ENCODE measurements around the gene NHLRC3. TPM values are rescaled to one million over a fixed set of nuclear protein-coding genes. Genes with fewer than 3 reads are reported as not detected.

The NHLRC3 gene
- total and polyA plus RNA-seq, 2 of the 8 experiments (the other 6 are each of a cell fraction or from before 2014, with no cell fraction given) = 13.1 to 16.9 TPM

GRCh38 chr13:39099231-39099630 lies 61.0 kb downstream of the NHLRC3 start:
- Histone ChIP-seq H4K8ac (ENCODE audit: extremely low read depth, insufficient read depth, low read length) (no peak overlapping the region), H3K27me3 (replicated peaks in 1 of 4; ENCODE audit: control insufficient read depth in 3 of 4, extremely low read depth in 1 of 4, insufficient read depth in 3 of 4, low read length in 3 of 4) (no peaks in the 10 kb centered on the region; a peak in 1 of 7 replicates), H3K79me1 (ENCODE audit: low read depth, low read length) (no peaks in the 10 kb centered on the region), H3K4ac (replicated peaks; ENCODE audit: insufficient read length, low read depth, low read length) (no peak overlapping the region), H2BK20ac (ENCODE audit: low read length) (no peak overlapping the region), H3K79me2 (ENCODE audit: control insufficient read depth in 1 of 2, insufficient read depth in 2 of 2, low read length in 2 of 2) (no peaks in the 10 kb centered on the region), H3K27ac (ENCODE audit: low read depth, low read length) (no peak overlapping the region), H3K4me1 (replicated peaks in 1 of 4; ENCODE audit: control insufficient read depth in 3 of 4, insufficient read depth in 4 of 4, low read length in 3 of 4) (peaks cover 0 to 2% (median 0%) of the 10 kb centered on the region in 4 experiments; a peak in 1 of 7 replicates), H3K18ac (ENCODE audit: extremely low read depth, low read length) (no peak overlapping the region), H3K36me3 (ENCODE audit: control insufficient read depth in 2 of 4, insufficient read depth in 4 of 4, low read length in 3 of 4) (no peaks in the 10 kb centered on the region), H2BK5ac (ENCODE audit: low read depth, low read length) (no peak overlapping the region), H4K20me1 (replicated peaks in 1 of 2; ENCODE audit: control insufficient read depth in 1 of 2, insufficient read depth in 2 of 2, low read length in 2 of 2) (no peaks in the 10 kb centered on the region), H2BK12ac (ENCODE audit: low read depth, low read length) (no peak overlapping the region), H2BK120ac (replicated peaks; ENCODE audit: low read depth, low read length) (no peak overlapping the region), H4K91ac (replicated peaks; ENCODE audit: insufficient read length, low read length) (no peak overlapping the region), H2BK15ac (ENCODE audit: low read length) (no peak overlapping the region), H3K56ac (replicated peaks; ENCODE audit: insufficient read length, low read depth, low read length) (no peak overlapping the region), H2AK5ac (ENCODE audit: low read depth, low read length) (no peak overlapping the region), H3K4me3 (ENCODE audit: extremely low read depth in 1 of 4, insufficient read depth in 2 of 4, low read depth in 3 of 4, low read length in 4 of 4) (no peak overlapping the region), H2AFZ (ENCODE audit: low read length) (no peak overlapping the region), H3K4me2 (ENCODE audit: insufficient read depth in 1 of 2, low read depth in 2 of 2, low read length in 2 of 2) (no peak overlapping the region), H3K14ac (ENCODE audit: insufficient read length) (no peak overlapping the region), H3K23ac (ENCODE audit: insufficient read length) (no peak overlapping the region), H3K9me3 (ENCODE audit: insufficient read depth in 2 of 2, low read depth in 1 of 2, low read length in 1 of 2) (no peaks in the 10 kb centered on the region), H4K5ac (ENCODE audit: insufficient read length, low read depth, low read length) (no peak overlapping the region), H3K9ac (replicated peaks in 1 of 4; ENCODE audit: extremely low read depth in 1 of 4, low read depth in 3 of 4, low read length in 3 of 4) (no peak overlapping the region), H3K23me2 (ENCODE audit: low read depth, low read length) (no peaks in the 10 kb centered on the region)
- CTCF ChIA-PET (ENCODE audit: partially characterized antibody) = interaction anchor here (0.9 kb wide), 1 partner anchor 61 kb away, joined by 3 read pairs; the partner anchor contains the start of genes NHLRC3 and PROSER1
- FAIRE-seq = no peak
- no peak for DNase-seq (ENCODE audit: low read depth in 1 of 2, low spot score in 2 of 2)
- POLR2A ChIA-PET (ENCODE audit: partially characterized antibody) = no interaction called here
- TF ChIP-seq HDAC2 (IDR thresholded peaks at IDR 0.05; ENCODE audit: borderline replicate concordance in 1 of 2, low read depth in 2 of 2, low read length in 2 of 2) = no peak
- TF ChIP-seq BCL11A (IDR thresholded peaks at IDR 0.05; ENCODE audit: low read depth in 2 of 2, low read length in 2 of 2) = no peak
- no peak for TF ChIP-seq KDM4A (IDR thresholded peaks at IDR 0.05; ENCODE audit: low read depth, low read length, severe bottlenecking)
- TF ChIP-seq CHD2 (IDR thresholded peaks at IDR 0.05; ENCODE audit: low read length) = no peak
- no peak for TF ChIP-seq POLR2AphosphoS5 (IDR thresholded peaks at IDR 0.05; ENCODE audit: low read depth, low read length)
- TF ChIP-seq RAD21 (IDR thresholded peaks at IDR 0.05 in 1 of 2, conservative IDR thresholded peaks at IDR 0.05 in 1 of 2; ENCODE audit: low read depth in 2 of 2, low read length in 2 of 2) = no peak
